WTC11 (cell line): ENCODE measurements around the gene POLR1G. TPM values are rescaled to one million over a fixed set of nuclear protein-coding genes. Genes with fewer than 3 reads are reported as not detected.

Experiments used
- ATAC-seq: fragments of 200-7000 bp; cut with Tn5 transposase; 2 replicates; pipeline ENCODE4 v1.10.0; 2021; ENCODE audit warnings: mild to moderate bottlenecking, moderate library complexity
- CTCF ChIA-PET: fragments of 300-600 bp; sonication (Branson Sonifier 250); formaldehyde crosslinking; loops from one replicate; lab custom pipeline; 2021; ENCODE audit warnings: antibody characterized with exemption; lab: Charles Lee
- POLR2A ChIA-PET: fragments of 350-600 bp; sonication (Branson Sonifier 250); formaldehyde crosslinking; loops from one replicate; lab custom pipeline; 2021; ENCODE audit warnings: antibody characterized with exemption; lab: Charles Lee
- DNase-seq: peaks from one replicate; pipeline ENCODE4 v3.0.0; 2021; ENCODE audit warnings: low spot score
- H3K27ac Mint-ChIP-seq: 2 replicates; pipeline ENCODE4 v1.8.0; 2021; ENCODE audit warnings: mixed read lengths
- H3K27me3 Mint-ChIP-seq: 2 replicates; pipeline ENCODE4 v1.8.0; 2021; ENCODE audit warnings: low read depth, mild to moderate bottlenecking, moderate library complexity, mixed read lengths
- H3K36me3 Mint-ChIP-seq: 2 replicates; pipeline ENCODE4 v1.8.0; 2021; ENCODE audit warnings: mixed read lengths
- H3K4me1 Mint-ChIP-seq: 2 replicates; pipeline ENCODE4 v1.8.0; 2022; ENCODE audit warnings: mixed read lengths
- H3K4me3 Mint-ChIP-seq: 2 replicates; pipeline ENCODE4 v1.8.0; 2021; ENCODE audit warnings: mild to moderate bottlenecking, moderate library complexity, mixed read lengths
- H3K9me3 Mint-ChIP-seq: 2 replicates; pipeline ENCODE4 v1.8.0; 2021; ENCODE audit warnings: mixed read lengths
- ARID4B ChIP-seq: sonication (generic); formaldehyde crosslinking; IDR thresholded peaks from 2 replicates; pipeline ENCODE4 v1.8.0; 2023; ENCODE audit warnings: missing genetic modification reagents, mild to moderate bottlenecking, borderline replicate concordance
- ATF1 ChIP-seq: sonication (generic); formaldehyde crosslinking; IDR thresholded peaks from 2 replicates; pipeline ENCODE4 v1.8.1; 2023; ENCODE audit warnings: mild to moderate bottlenecking, moderate library complexity, missing genetic modification reagents
- CTCF ChIP-seq: fragments of 200-600 bp; IDR thresholded peaks from 2 replicates; pipeline ENCODE4 v1.8.0; 2022; ENCODE audit warnings: antibody characterized with exemption
- ERG ChIP-seq: fragments of 250-450 bp; sonication (Bioruptor Pico); IDR thresholded peaks from 2 replicates; pipeline ENCODE4 v1.8.0; 2021; ENCODE audit warnings: mild to moderate bottlenecking
- FOXK1 ChIP-seq: sonication (generic); formaldehyde crosslinking; IDR thresholded peaks from 2 replicates; pipeline ENCODE4 v1.8.0; 2022; ENCODE audit warnings: mild to moderate bottlenecking, moderate library complexity, missing genetic modification reagents
- GABPB1 ChIP-seq: sonication (generic); formaldehyde crosslinking; IDR thresholded peaks from 2 replicates; pipeline ENCODE4 v1.8.1; 2023; ENCODE audit warnings: mild to moderate bottlenecking, missing genetic modification reagents
- GTF2I ChIP-seq: fragments of 250-450 bp; sonication (Bioruptor Pico); conservative IDR thresholded peaks from 2 replicates; pipeline ENCODE4 v1.4.0; 2021; ENCODE audit warnings: mild to moderate bottlenecking
- HMGXB4 ChIP-seq: sonication (generic); formaldehyde crosslinking; IDR thresholded peaks from 2 replicates; pipeline ENCODE4 v1.8.1; 2023; ENCODE audit warnings: mild to moderate bottlenecking, moderate library complexity, missing genetic modification reagents
- IRF1 ChIP-seq: sonication (generic); formaldehyde crosslinking; IDR thresholded peaks from 2 replicates; pipeline ENCODE4 v1.8.0; 2023; ENCODE audit warnings: missing genetic modification reagents
- MAX ChIP-seq: sonication (generic); formaldehyde crosslinking; IDR thresholded peaks from 2 replicates; pipeline ENCODE4 v1.8.0; 2022; ENCODE audit warnings: mild to moderate bottlenecking, missing genetic modification reagents
- MYBL2 ChIP-seq: sonication (generic); formaldehyde crosslinking; IDR thresholded peaks from 2 replicates; pipeline ENCODE4 v1.8.1; 2023; ENCODE audit warnings: mild to moderate bottlenecking, moderate library complexity, missing genetic modification reagents
- NR3C1 ChIP-seq: sonication (generic); formaldehyde crosslinking; conservative IDR thresholded peaks from 2 replicates; pipeline ENCODE4 v1.8.1; 2023; ENCODE audit warnings: low read depth, mild to moderate bottlenecking, missing genetic modification reagents
- SOX15 ChIP-seq: fragments of 250-450 bp; sonication (Bioruptor Pico); IDR thresholded peaks from 2 replicates; pipeline ENCODE4 v1.9.0; 2021; ENCODE audit warnings: mild to moderate bottlenecking
- TCF7 ChIP-seq: sonication (generic); formaldehyde crosslinking; IDR thresholded peaks from 2 replicates; pipeline ENCODE4 v1.8.0; 2022; ENCODE audit warnings: mild to moderate bottlenecking, low read depth, missing genetic modification reagents, moderate library complexity
- USF1 ChIP-seq: sonication (generic); formaldehyde crosslinking; IDR thresholded peaks from 2 replicates; pipeline ENCODE4 v1.8.0; 2022; ENCODE audit warnings: mild to moderate bottlenecking, missing genetic modification reagents
- ZNF423 ChIP-seq: fragments of 250-450 bp; sonication (Bioruptor Pico); IDR thresholded peaks from 2 replicates; pipeline ENCODE4 v2.1.2; 2022; ENCODE audit warnings: mild to moderate bottlenecking, moderate library complexity
- ZNF425 ChIP-seq: fragments of 250-450 bp; sonication (Bioruptor Pico); conservative IDR thresholded peaks from 2 replicates; pipeline ENCODE4 v1.9.0; 2021; ENCODE audit warnings: mild to moderate bottlenecking
- total RNA-seq: library from RNA; stranded (reverse); gene quantifications from 3 replicates; pipeline ENCODE4 v1.2.3, GENCODE V29; 2021

Gene POLR1G
- total RNA-seq, 1 experiment from 2014 or later: 38.1 TPM

GRCh38 chr19:45402298-45403061, 4.0 kb upstream of the POLR1G start:
- Mint-ChIP-seq H3K36me3 (no peaks in the 10 kb centered on the region; the same call in 1 of the 2 replicates), H3K9me3 (no peaks in the 10 kb centered on the region), H3K4me1 (peaks cover 31% of the 10 kb centered on the region), H3K4me3 (peak overlapping the region; percentile 96), H3K27me3 (peaks cover 24% of the 10 kb centered on the region), H3K27ac (no peak overlapping the region)
- DNase-seq (peak; percentile 78), ATAC-seq (peak; percentile 12)
- ChIA-PET POLR2A (interaction anchor here (0.6 to 1.7 kb wide), 4 partner anchors 26 to 62 kb away, joined by 3 to 9 read pairs (median 4); partner anchors contain the start of genes ERCC2 and KLC3), CTCF (interaction anchor here (0.5 to 5.9 kb wide), 43 partner anchors 7 to 315 kb away, joined by 3 to 67 read pairs (median 6); partner anchors contain the start of genes BLOC1S3, ERCC1, ERCC2 and FOSB)
- no peak for TF ChIP-seq ATF1 (CRISPR knock-in tag)
- TF ChIP-seq TCF7 (CRISPR knock-in tag): no peak
- peak; percentile 68 for TF ChIP-seq CTCF
- TF ChIP-seq ZNF425 (CRISPR knock-in tag): no peak
- TF ChIP-seq FOXK1: no peak
- TF ChIP-seq GTF2I: no peak
- peak; percentile 77 for TF ChIP-seq ZNF423 (CRISPR knock-in tag)
- peak; percentile 30; the same call in 1 of the 2 replicates for TF ChIP-seq MAX (CRISPR knock-in tag)
- TF ChIP-seq MYBL2: no peak
- TF ChIP-seq ERG: no peak
- TF ChIP-seq HMGXB4: peak; percentile 66; the same call in 1 of the 2 replicates
- peak; percentile 24; the same call in 1 of the 2 replicates for TF ChIP-seq USF1 (CRISPR knock-in tag)
- TF ChIP-seq SOX15 (CRISPR knock-in tag): no peak
- no peak for TF ChIP-seq IRF1 (CRISPR knock-in tag)
- TF ChIP-seq ARID4B (CRISPR knock-in tag): no peak
- no peak for TF ChIP-seq NR3C1 (CRISPR knock-in tag)
- no peak for TF ChIP-seq GABPB1 (CRISPR knock-in tag)
